Thyroid gland (tissue), 4 donors: ENCODE results near the gene ERVFRD-1.

Experiments used
- POLR2A ChIP-seq, 2 donors: fragments of 450-650 bp; IDR thresholded peaks; one replicate each; pipeline ENCODE4 v1.6.1; 2017; ENCODE audit warnings: antibody characterized with exemption in 2 of 2, mild to moderate bottlenecking in 2 of 2, moderate library complexity in 1 of 2
- TF ChIP-seq, protein P1 (sequence below), 6 experiments: fragments of 200-600 bp in 3 of 6; fragments of 450-650 bp in 3 of 6; sonication (generic) in 3 of 6; IDR thresholded peaks; one replicate each; pipeline ENCODE4 v1.5.1; 2016 to 2019; ENCODE audit warnings: antibody characterized with exemption in 6 of 6, mild to moderate bottlenecking in 2 of 6, inconsistent platforms in 1 of 6, moderate library complexity in 1 of 6

DNA sequence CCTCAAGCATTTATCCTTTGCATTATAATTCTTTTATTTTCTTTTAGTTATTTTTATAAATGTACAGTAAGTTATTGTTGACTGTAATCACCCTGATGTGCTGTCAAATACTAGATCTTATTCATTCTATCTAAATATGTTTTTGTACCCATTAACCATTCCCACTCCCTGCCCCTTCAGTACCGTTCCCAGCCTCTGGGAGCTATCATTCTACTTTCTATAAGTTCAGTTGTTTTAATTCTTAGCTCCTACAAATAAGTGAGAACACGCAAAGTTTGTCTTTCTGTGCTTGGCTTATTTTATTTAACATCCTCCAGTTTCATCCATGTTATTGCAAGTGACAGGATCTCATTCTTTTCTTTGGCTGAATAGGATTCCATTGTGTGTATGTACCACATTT lies 12.5 kb upstream of the ERVFRD-1 start:
- TF ChIP-seq, protein P1, sequence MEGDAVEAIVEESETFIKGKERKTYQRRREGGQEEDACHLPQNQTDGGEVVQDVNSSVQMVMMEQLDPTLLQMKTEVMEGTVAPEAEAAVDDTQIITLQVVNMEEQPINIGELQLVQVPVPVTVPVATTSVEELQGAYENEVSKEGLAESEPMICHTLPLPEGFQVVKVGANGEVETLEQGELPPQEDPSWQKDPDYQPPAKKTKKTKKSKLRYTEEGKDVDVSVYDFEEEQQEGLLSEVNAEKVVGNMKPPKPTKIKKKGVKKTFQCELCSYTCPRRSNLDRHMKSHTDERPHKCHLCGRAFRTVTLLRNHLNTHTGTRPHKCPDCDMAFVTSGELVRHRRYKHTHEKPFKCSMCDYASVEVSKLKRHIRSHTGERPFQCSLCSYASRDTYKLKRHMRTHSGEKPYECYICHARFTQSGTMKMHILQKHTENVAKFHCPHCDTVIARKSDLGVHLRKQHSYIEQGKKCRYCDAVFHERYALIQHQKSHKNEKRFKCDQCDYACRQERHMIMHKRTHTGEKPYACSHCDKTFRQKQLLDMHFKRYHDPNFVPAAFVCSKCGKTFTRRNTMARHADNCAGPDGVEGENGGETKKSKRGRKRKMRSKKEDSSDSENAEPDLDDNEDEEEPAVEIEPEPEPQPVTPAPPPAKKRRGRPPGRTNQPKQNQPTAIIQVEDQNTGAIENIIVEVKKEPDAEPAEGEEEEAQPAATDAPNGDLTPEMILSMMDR (IDR thresholded peaks at IDR 0.05): no peak
- TF ChIP-seq POLR2A (IDR thresholded peaks at IDR 0.05): no peak
